Keratinocyte (primary cell): Measurements from ENCODE around the gene GRB10. TPM values are rescaled to one million over a fixed set of nuclear protein-coding genes. Genes with fewer than 3 reads are reported as not detected.

ENCODE experiments used
- DNase-seq: peaks from one replicate; pipeline ENCODE4 v3.0.0-alpha.2; 2011; ENCODE audit warnings: low read depth, missing footprints, low spot score
- FAIRE-seq: peaks from 2 replicates; lab custom pipeline; 2011; peaks lifted over from hg19 to GRCh38; lab: Jason Lieb, UNC
- H2AFZ ChIP-seq: 2 replicates; pipeline ENCODE4 v1.6.0; 2012; ENCODE audit warnings: low read length, control low read depth, inconsistent platforms; ENCODE audit not compliant: control insufficient read depth
- H3K27ac ChIP-seq: 2 replicates; pipeline ENCODE4 v1.5.1; 2011; ENCODE audit warnings: low read length; ENCODE audit not compliant: control insufficient read depth, insufficient read depth
- H3K27me3 ChIP-seq: 3 replicates; pipeline ENCODE4 v1.6.0; 2011; ENCODE audit warnings: low read length; ENCODE audit not compliant: control insufficient read depth, insufficient read depth; ENCODE audit errors: extremely low read depth
- H3K36me3 ChIP-seq, 2 experiments: 2 replicates in 1 of 2; 3 replicates in 1 of 2; pipeline ENCODE4 v1.5.1; 2011; ENCODE audit warnings: low read length in 2 of 2, mild to moderate bottlenecking in 1 of 2; ENCODE audit not compliant: control insufficient read depth in 2 of 2, insufficient read depth in 2 of 2; ENCODE audit errors: extremely low read depth in 1 of 2
- H3K4me1 ChIP-seq: 3 replicates; pipeline ENCODE4 v1.5.1; 2011; ENCODE audit warnings: low read length; ENCODE audit not compliant: control insufficient read depth, insufficient read depth; ENCODE audit errors: extremely low read depth
- H3K4me2 ChIP-seq: 3 replicates; pipeline ENCODE4 v1.6.0; 2011; ENCODE audit warnings: low read depth, low read length; ENCODE audit not compliant: control insufficient read depth, insufficient read depth; ENCODE audit errors: extremely low read depth
- H3K4me3 ChIP-seq, 3 experiments: fragments of 200-600 bp in 1 of 3; sonication (generic) in 1 of 3; 2 replicates in 2 of 3; 3 replicates in 1 of 3; pipeline ENCODE4 v1.5.1; 2011 to 2016; ENCODE audit warnings: low read length in 3 of 3, mild to moderate bottlenecking in 3 of 3, control low read depth in 2 of 3, inconsistent platforms in 1 of 3, low read depth in 1 of 3, mixed read lengths in 1 of 3, mixed run types in 1 of 3, moderate library complexity in 1 of 3; ENCODE audit not compliant: control insufficient read depth in 2 of 3, insufficient read depth in 2 of 3; ENCODE audit errors: extremely low read depth in 1 of 3
- H3K79me2 ChIP-seq: 2 replicates; pipeline ENCODE4 v1.6.0; 2012; ENCODE audit warnings: low read length; ENCODE audit not compliant: control insufficient read depth, insufficient read depth
- H3K9ac ChIP-seq: 3 replicates; pipeline ENCODE4 v1.6.0; 2011; ENCODE audit warnings: low read length; ENCODE audit not compliant: control insufficient read depth, insufficient read depth; ENCODE audit errors: extremely low read depth
- H3K9me1 ChIP-seq: 3 replicates; pipeline ENCODE4 v1.6.0; 2011; ENCODE audit warnings: low read length; ENCODE audit not compliant: control insufficient read depth, insufficient read depth; ENCODE audit errors: extremely low read depth
- H3K9me3 ChIP-seq: 2 replicates; pipeline ENCODE4 v1.5.1; 2012; ENCODE audit warnings: low read depth, low read length; ENCODE audit not compliant: control insufficient read depth
- H4K20me1 ChIP-seq: 3 replicates; pipeline ENCODE4 v1.6.0; 2011; ENCODE audit warnings: low read length; ENCODE audit not compliant: control insufficient read depth, insufficient read depth; ENCODE audit errors: extremely low read depth
- CTCF ChIP-seq, 3 experiments: IDR thresholded peaks in 1 of 3; conservative IDR thresholded peaks in 1 of 3; optimal IDR thresholded peaks in 1 of 3; 2 replicates in 2 of 3; 3 replicates in 1 of 3; pipeline versions ENCODE3 to v1.5.1; 2011; ENCODE audit warnings: low read length in 3 of 3, mild to moderate bottlenecking in 3 of 3, moderate library complexity in 2 of 3, control low read depth in 1 of 3, inconsistent platforms in 1 of 3; ENCODE audit not compliant: insufficient read depth in 2 of 3; ENCODE audit errors: extremely low read depth in 1 of 3
- EZH2 ChIP-seq: IDR thresholded peaks from one replicate; pipeline ENCODE4 v1.6.1; 2012; ENCODE audit warnings: inconsistent platforms, mild to moderate bottlenecking, low read length, moderate library complexity
- dilution Hi-C: fragments of 300-500 bp; cut with MboI; formaldehyde crosslinking; loops from one replicate; pipeline ENCODE4 v1.7.0; 2020; ENCODE audit warnings: low sequenced_read_pairs; ENCODE audit not compliant: extremely low pct_ligation_motif_present
- polyA plus RNA-seq, 5 experiments: library from polyadenylated mRNA; depleted of rRNA in 3 of 5; stranded (reverse) in 3 of 5; stranded (forward) in 1 of 5; unstranded in 1 of 5; fragments of >200 nt; gene quantifications; 1 replicate in 1 of 5; 2 replicates in 3 of 5; 3 replicates in 1 of 5; pipeline versions ENCODE4 v1.2.1 to v1.2.3, GENCODE V29; 2011 to 2012; ENCODE audit warnings: missing spikeins in 2 of 5, low read depth in 1 of 5, low replicate concordance in 1 of 5

GRB10 gene
- polyA plus RNA-seq, 1 donor (not counting 4 experiments of a cell fraction or from before 2014, with no cell fraction given), result 4.4 TPM

- no peak overlapping the region for H3K4me2 ChIP-seq
- H4K20me1 ChIP-seq, result no peaks in the 10 kb centered on the region
- no peak overlapping the region for H2AFZ ChIP-seq
- no peaks in the 10 kb centered on the region for H3K9me3 ChIP-seq
- H3K4me3 ChIP-seq, result no peak overlapping the region
- TF ChIP-seq EZH2 (no peak), CTCF (optimal IDR thresholded peaks at IDR 0.05 in 1 of 3, IDR thresholded peaks at IDR 0.05 in 1 of 3, conservative IDR thresholded peaks at IDR 0.05 in 1 of 3; ENCODE audit: extremely low read depth in 1 of 3, insufficient read depth in 2 of 3, low read length in 3 of 3) (no peak)
- no peak overlapping the region for H3K9ac ChIP-seq
- H3K79me2 ChIP-seq, result no peaks in the 10 kb centered on the region
- peaks cover 27% of the 10 kb centered on the region for H3K27me3 ChIP-seq
- dilution Hi-C loops, result no loop called here
- no peak overlapping the region for H3K27ac ChIP-seq
- FAIRE-seq (no peak), DNase-seq (no peak)
- no peaks in the 10 kb centered on the region for H3K4me1 ChIP-seq
- H3K9me1 ChIP-seq, result no peaks in the 10 kb centered on the region
- H3K36me3 ChIP-seq, result no peaks in the 10 kb centered on the region
Observed at GRCh38 chr7:50555594-50556140, 227.0 kb downstream of the GRB10 start.

- H2AFZ ChIP-seq, result no peak overlapping the region
- no peaks in the 10 kb centered on the region for H3K9me1 ChIP-seq
- DNase-seq (no peak), FAIRE-seq (no peak)
- H3K79me2 ChIP-seq, result no peaks in the 10 kb centered on the region
- no peaks in the 10 kb centered on the region for H4K20me1 ChIP-seq
- no peak overlapping the region for H3K9ac ChIP-seq
- H3K4me3 ChIP-seq, result no peak overlapping the region
- peaks cover 18% of the 10 kb centered on the region for H3K27me3 ChIP-seq
- TF ChIP-seq EZH2 (no peak), CTCF (optimal IDR thresholded peaks at IDR 0.05 in 1 of 3, IDR thresholded peaks at IDR 0.05 in 1 of 3, conservative IDR thresholded peaks at IDR 0.05 in 1 of 3; ENCODE audit: extremely low read depth in 1 of 3, insufficient read depth in 2 of 3, low read length in 3 of 3) (no peak)
- no peaks in the 10 kb centered on the region for H3K9me3 ChIP-seq
- dilution Hi-C loops, result no loop called here
- no peak overlapping the region for H3K4me2 ChIP-seq
- no peaks in the 10 kb centered on the region for H3K36me3 ChIP-seq
- no peaks in the 10 kb centered on the region for H3K4me1 ChIP-seq
- no peak overlapping the region for H3K27ac ChIP-seq
Observed at GRCh38 chr7:50554431-50555322, 228.0 kb downstream of the GRB10 start.
